T-cell (primary cell): ENCODE results near the gene DDX11. TPM values are rescaled to one million over a fixed set of nuclear protein-coding genes. Genes with fewer than 3 reads are reported as not detected.

ENCODE experiments used
- ATAC-seq, 4 experiments: fragments of 200-7000 bp in 3 of 4; fragments of 150-1000 bp in 1 of 4; cut with Tn5 transposase; replicated peaks in 1 of 4; 1 replicate in 3 of 4; 2 replicates in 1 of 4; pipeline ENCODE4 v1.10.0; 2021; ENCODE audit warnings: moderate library complexity in 3 of 4, mild to moderate bottlenecking in 2 of 4, moderate number of reproducible peaks in 1 of 4
- CTCF ChIA-PET, 2 donors: fragments of 300-600 bp; sonication (Branson Sonifier 250); formaldehyde crosslinking; loops; one replicate each; lab custom pipeline; 2022; ENCODE audit warnings: antibody characterized with exemption in 2 of 2; lab: Charles Lee
- POLR2A ChIA-PET, 2 donors: fragments of 300-600 bp; sonication (Branson Sonifier 250); formaldehyde crosslinking; loops; one replicate each; lab custom pipeline; 2022; ENCODE audit warnings: antibody characterized with exemption in 2 of 2; lab: Charles Lee
- DNase-seq, 35 experiments: peaks; one replicate each; pipeline versions ENCODE4 v3.0.0 to v3.0.0-alpha.2; 2013 to 2023
- H3K27ac ChIP-seq: one replicate; pipeline ENCODE4 v1.5.1; 2013; ENCODE audit warnings: low read length
- H3K27me3 ChIP-seq, 2 experiments: replicated peaks in 1 of 2; 1 replicate in 1 of 2; 2 replicates in 1 of 2; pipeline versions ENCODE4 v1.6.1 to v1.7.0; 2013; ENCODE audit warnings: low read length in 1 of 2, mixed read lengths in 1 of 2; ENCODE audit not compliant: control insufficient read depth in 2 of 2, insufficient read depth in 2 of 2; ENCODE audit errors: extremely low read depth in 1 of 2
- H3K36me3 ChIP-seq, 2 donors: 1 replicate in 1 of 2; 2 replicates in 1 of 2; pipeline versions ENCODE4 v1.6.1 to v1.7.0; 2013; ENCODE audit warnings: low read length in 1 of 2; ENCODE audit not compliant: control insufficient read depth in 2 of 2, insufficient read depth in 1 of 2; ENCODE audit errors: extremely low read depth in 1 of 2
- H3K4me1 ChIP-seq, 2 experiments: 1 replicate in 1 of 2; 2 replicates in 1 of 2; pipeline versions ENCODE4 v1.6.1 to v1.7.0; 2013; ENCODE audit warnings: low read length in 2 of 2, mixed read lengths in 1 of 2; ENCODE audit not compliant: insufficient read depth in 2 of 2, control insufficient read depth in 1 of 2; ENCODE audit errors: extremely low read depth in 1 of 2
- H3K4me3 ChIP-seq, 2 donors: 1 replicate in 1 of 2; 2 replicates in 1 of 2; pipeline versions ENCODE4 v1.5.1 to v1.7.0; 2013; ENCODE audit warnings: mild to moderate bottlenecking in 2 of 2, low read length in 1 of 2, moderate library complexity in 1 of 2; ENCODE audit not compliant: control insufficient read depth in 1 of 2; ENCODE audit errors: extremely low read depth in 1 of 2
- H3K9me3 ChIP-seq: 2 replicates; pipeline ENCODE4 v1.7.0; 2013
- H3K27ac Mint-ChIP-seq, 2 donors: one replicate each; pipeline ENCODE4 v1.8.0; 2020 to 2021; ENCODE audit warnings: mild to moderate bottlenecking in 2 of 2, mixed read lengths in 2 of 2
- H3K27me3 Mint-ChIP-seq, 2 donors: one replicate each; pipeline ENCODE4 v1.8.0; 2021 to 2022; ENCODE audit warnings: mixed read lengths in 2 of 2
- H3K36me3 Mint-ChIP-seq: one replicate; pipeline ENCODE4 v1.8.0; 2021; ENCODE audit warnings: mixed read lengths
- H3K4me1 Mint-ChIP-seq, 3 donors: one replicate each; pipeline ENCODE4 v1.8.0; 2020 to 2022; ENCODE audit warnings: mixed read lengths in 3 of 3, mild to moderate bottlenecking in 1 of 3
- H3K4me3 Mint-ChIP-seq, 3 donors: one replicate each; pipeline ENCODE4 v1.8.0; 2020 to 2022; ENCODE audit warnings: mild to moderate bottlenecking in 3 of 3, mixed read lengths in 3 of 3, moderate library complexity in 3 of 3
- H3K9me3 Mint-ChIP-seq, 3 donors: one replicate each; pipeline ENCODE4 v1.8.0; 2020 to 2022; ENCODE audit warnings: mixed read lengths in 3 of 3
- WGBS: methylation state at CpG from one replicate; pipeline ENCODE4 v1.1.5; 2013; ENCODE audit warnings: missing lambda C conversion rate; ENCODE audit not compliant: insufficient coverage; 5-methylcytosine and 5-hydroxymethylcytosine counted together
- total RNA-seq, 35 experiments: library from RNA in 6 of 35; stranded (reverse) in 6 of 35; fragments of 120-200 nt in 1 of 35; gene quantifications; one replicate each; pipeline versions ENCODE4 v1.2.1 to v1.2.4 and lab custom pipeline; 2013 to 2026

Gene DDX11
- total RNA-seq, 5 donors from 2014 or later (not counting 1 experiment from before 2014, with no cell fraction given): 80.9 to 123 (median 108) TPM

- Histone ChIP-seq H3K9me3 (no peaks in the 10 kb centered on the region), H3K27ac (no peak overlapping the region), H3K4me1 (no peaks in the 10 kb centered on the region), H3K36me3 (no peaks in the 10 kb centered on the region), H3K27me3 (peaks cover 0 to 38% of the 10 kb centered on the region in 2 experiments), H3K4me3 (no peak overlapping the region)
- ChIA-PET POLR2A (no interaction called here), CTCF (no interaction called here)
- ATAC-seq: no peak
- WGBS: no CpG with 5 or more reads among the region's 3 CpGs
- Mint-ChIP-seq H3K36me3 (no peaks in the 10 kb centered on the region), H3K4me1 (no peaks in the 10 kb centered on the region), H3K9me3 (no peaks in the 10 kb centered on the region), H3K27ac (no peak overlapping the region), H3K4me3 (no peak overlapping the region), H3K27me3 (peaks cover 0 to 13% of the 10 kb centered on the region in 2 donors)
- DNase-seq: no peak
These were observed 40.5 kb upstream of the DDX11 start for GRCh38 chr12:31033146-31033545.

- Histone ChIP-seq H3K4me3 (no peak overlapping the region), H3K27ac (no peak overlapping the region), H3K27me3 (peaks cover 0 to 38% of the 10 kb centered on the region in 2 experiments), H3K36me3 (no peaks in the 10 kb centered on the region), H3K4me1 (no peaks in the 10 kb centered on the region), H3K9me3 (no peaks in the 10 kb centered on the region)
- Mint-ChIP-seq H3K36me3 (no peaks in the 10 kb centered on the region), H3K4me3 (no peak overlapping the region), H3K27me3 (peaks cover 0 to 18% of the 10 kb centered on the region in 2 donors), H3K4me1 (no peaks in the 10 kb centered on the region), H3K9me3 (no peaks in the 10 kb centered on the region), H3K27ac (no peak overlapping the region)
- POLR2A ChIA-PET: no interaction called here
- DNase-seq (no peak), ATAC-seq (no peak)
- CTCF ChIA-PET: no interaction called here
- 88% methylated on average over 3 of the region's 6 CpGs for WGBS
These were observed 40.0 kb upstream of the DDX11 start for GRCh38 chr12:31033681-31034080.

- 62% methylated on average over 3 of the region's 3 CpGs for WGBS
- ChIA-PET CTCF (interaction anchor here in 1 of 2 donors (0.7 kb wide), 1 partner anchor 79 kb away, joined by 3 read pairs; no protein-coding TSS in a partner anchor), POLR2A (no interaction called here)
- H3K4me3 Mint-ChIP-seq: no peak overlapping the region
- Histone ChIP-seq H3K27me3 (peaks cover 0 to 38% of the 10 kb centered on the region in 2 experiments), H3K4me1 (no peaks in the 10 kb centered on the region), H3K27ac (no peak overlapping the region), H3K9me3 (no peaks in the 10 kb centered on the region), H3K4me3 (no peak overlapping the region), H3K36me3 (no peaks in the 10 kb centered on the region)
- no peaks in the 10 kb centered on the region for H3K4me1 Mint-ChIP-seq
- peaks cover 0 to 18% of the 10 kb centered on the region in 2 donors for H3K27me3 Mint-ChIP-seq
- DNase-seq: no peak
- H3K9me3 Mint-ChIP-seq: no peaks in the 10 kb centered on the region
- no peak overlapping the region for H3K27ac Mint-ChIP-seq
- H3K36me3 Mint-ChIP-seq: no peaks in the 10 kb centered on the region
- ATAC-seq: no peak
These were observed 39.3 kb upstream of the DDX11 start for GRCh38 chr12:31034372-31034771.

- Histone ChIP-seq H3K4me3 (no peak overlapping the region), H3K27ac (no peak overlapping the region), H3K27me3 (peaks cover 0 to 38% of the 10 kb centered on the region in 2 experiments), H3K4me1 (no peaks in the 10 kb centered on the region), H3K9me3 (no peaks in the 10 kb centered on the region), H3K36me3 (no peaks in the 10 kb centered on the region)
- ATAC-seq (no peak), DNase-seq (no peak)
- no peaks in the 10 kb centered on the region for H3K36me3 Mint-ChIP-seq
- H3K27me3 Mint-ChIP-seq: peaks cover 0 to 18% of the 10 kb centered on the region in 2 donors
- no peaks in the 10 kb centered on the region for H3K9me3 Mint-ChIP-seq
- WGBS: 79% methylated on average over 4 of the region's 4 CpGs
- H3K4me1 Mint-ChIP-seq: no peaks in the 10 kb centered on the region
- POLR2A ChIA-PET: no interaction called here
- CTCF ChIA-PET: interaction anchor here in 1 of 2 donors (0.7 kb wide), 1 partner anchor 80 kb away, joined by 3 read pairs; no protein-coding TSS in a partner anchor
- no peak overlapping the region for H3K27ac Mint-ChIP-seq
- no peak overlapping the region for H3K4me3 Mint-ChIP-seq
These were observed 38.4 kb upstream of the DDX11 start for GRCh38 chr12:31035226-31035625.

DNA sequence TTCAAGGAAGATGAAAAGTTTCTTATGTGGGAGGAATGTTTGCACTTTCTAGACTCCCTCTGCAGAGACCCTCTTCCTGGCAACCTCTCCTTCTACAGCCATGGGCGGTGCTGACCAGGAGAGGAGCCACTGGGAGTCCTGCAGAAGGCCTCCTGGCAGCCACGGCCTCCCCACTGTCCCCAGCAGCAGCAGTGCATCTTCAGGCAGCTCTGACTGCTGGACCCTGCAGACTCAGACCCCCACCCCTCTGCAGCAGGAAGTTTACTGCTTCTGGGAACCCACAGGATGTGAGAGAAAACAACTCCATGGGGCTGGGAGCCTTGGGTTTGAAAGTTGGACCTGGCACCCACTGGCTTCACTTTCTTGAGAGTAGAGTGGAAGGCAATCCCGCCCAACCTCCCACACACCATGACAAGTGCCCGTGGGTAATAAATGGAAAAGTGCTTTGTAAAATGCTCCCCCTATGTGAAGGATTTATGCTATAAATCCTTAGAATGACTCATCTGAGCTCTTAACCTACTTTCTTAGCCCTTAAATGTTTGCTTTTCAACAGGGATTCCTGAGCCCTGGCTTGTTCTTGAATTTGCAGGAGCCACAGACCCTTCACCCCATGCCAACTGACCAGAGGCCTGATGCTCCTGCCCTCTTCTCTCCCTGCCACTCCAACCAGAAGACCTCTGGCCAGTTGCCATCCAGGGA, 37.5 kb upstream of the DDX11 start:
- H3K27me3 ChIP-seq: peaks cover 0 to 38% of the 10 kb centered on the region in 2 experiments
- Mint-ChIP-seq H3K36me3 (no peaks in the 10 kb centered on the region), H3K27ac (no peak overlapping the region), H3K4me1 (no peaks in the 10 kb centered on the region), H3K27me3 (peaks cover 0 to 18% of the 10 kb centered on the region in 2 donors), H3K9me3 (no peaks in the 10 kb centered on the region), H3K4me3 (no peak overlapping the region)
- no peak overlapping the region for H3K4me3 ChIP-seq
- WGBS: 50% methylated on average over 2 of the region's 4 CpGs
- DNase-seq (no peak), ATAC-seq (no peak)
- H3K27ac ChIP-seq: no peak overlapping the region
- no peaks in the 10 kb centered on the region for H3K36me3 ChIP-seq
- CTCF ChIA-PET: no interaction called here
- H3K9me3 ChIP-seq: no peaks in the 10 kb centered on the region
- POLR2A ChIA-PET: no interaction called here
- H3K4me1 ChIP-seq: no peaks in the 10 kb centered on the region

GRCh38 chr12:31037028-31037427, 36.6 kb upstream of the DDX11 start:
- Mint-ChIP-seq H3K9me3 (no peaks in the 10 kb centered on the region), H3K27me3 (peaks cover 0 to 18% of the 10 kb centered on the region in 2 donors), H3K4me3 (no peak overlapping the region), H3K27ac (no peak overlapping the region), H3K36me3 (no peaks in the 10 kb centered on the region), H3K4me1 (no peaks in the 10 kb centered on the region)
- H3K27me3 ChIP-seq: peaks cover 0 to 34% of the 10 kb centered on the region in 2 experiments
- POLR2A ChIA-PET: no interaction called here
- 86% methylated on average over 1 of the region's 1 CpG for WGBS
- H3K36me3 ChIP-seq: no peaks in the 10 kb centered on the region
- no peaks in the 10 kb centered on the region for H3K9me3 ChIP-seq
- no peak overlapping the region for H3K4me3 ChIP-seq
- CTCF ChIA-PET: no interaction called here
- DNase-seq (no peak), ATAC-seq (no peak)
- no peaks in the 10 kb centered on the region for H3K4me1 ChIP-seq
- H3K27ac ChIP-seq: no peak overlapping the region
